Heart right ventricle (tissue), 16 donors: Measurements from ENCODE around the gene SLC25A1. TPM values are rescaled to one million over a fixed set of nuclear protein-coding genes. Genes with fewer than 3 reads are reported as not detected.
"Not testable (repeated sequence)": the region's sequence is repeated elsewhere in the genome, so short reads cannot be mapped to it uniquely, and the experiment has no call there.

Source experiments
- ATAC-seq, 8 donors: fragments of 200-7000 bp; cut with Tn5 transposase; one replicate each; pipeline ENCODE4 v1.9.1; 2020; ENCODE audit warnings: mild to moderate bottlenecking in 8 of 8, moderate library complexity in 8 of 8, moderate number of reproducible peaks in 1 of 8
- DNase-seq, 2 donors: peaks; one replicate each; pipeline ENCODE4 v3.0.0-alpha.2; 2020
- H3K27ac ChIP-seq, 10 donors: fragments of 200-600 bp; sonication (generic) in 2 of 10; one replicate each; pipeline versions ENCODE4 v1.5.0 to v1.8.0; 2020 to 2022; ENCODE audit warnings: mild to moderate bottlenecking in 3 of 10
- H3K27me3 ChIP-seq, 7 donors: fragments of 200-600 bp; one replicate each; pipeline ENCODE4 v1.8.0; 2021 to 2022; ENCODE audit warnings: mild to moderate bottlenecking in 2 of 7
- H3K36me3 ChIP-seq, 9 donors: fragments of 200-600 bp; sonication (generic) in 1 of 9; one replicate each; pipeline versions ENCODE4 v1.5.0 to v1.8.0; 2020 to 2022; ENCODE audit warnings: mild to moderate bottlenecking in 2 of 9
- H3K4me1 ChIP-seq, 9 donors: fragments of 200-600 bp; sonication (generic) in 1 of 9; one replicate each; pipeline versions ENCODE4 v1.5.0 to v1.8.0; 2020 to 2022; ENCODE audit warnings: mild to moderate bottlenecking in 4 of 9
- H3K4me3 ChIP-seq, 10 donors: fragments of 200-600 bp; sonication (generic) in 2 of 10; one replicate each; pipeline versions ENCODE4 v1.5.0 to v1.8.0; 2020 to 2022; ENCODE audit warnings: mild to moderate bottlenecking in 7 of 10, moderate library complexity in 2 of 10
- H3K9me3 ChIP-seq, 11 donors: fragments of 200-600 bp in 10 of 11; sonication (generic) in 2 of 11; one replicate each; pipeline versions ENCODE4 v1.5.0 to v1.8.0; 2013 to 2022; ENCODE audit warnings: mild to moderate bottlenecking in 2 of 11, control low read depth in 1 of 11, moderate library complexity in 1 of 11
- CTCF ChIP-seq, 9 donors: fragments of 200-600 bp; sonication (generic) in 2 of 9; IDR thresholded peaks; one replicate each; pipeline versions ENCODE4 v1.5.0 to v1.8.0; 2021 to 2022; ENCODE audit warnings: antibody characterized with exemption in 9 of 9, mild to moderate bottlenecking in 5 of 9, moderate library complexity in 1 of 9
- WGBS, 2 donors: extraction: QIAGEN DNeasy Blood & Tissue Kit; methylation state at CpG; one replicate each; pipeline ENCODE4 v1.1.7; 2013; ENCODE audit warnings: inconsistent platforms in 1 of 2; 5-methylcytosine and 5-hydroxymethylcytosine counted together
- intact Hi-C, 10 donors: fragments of 100-400 bp; cut with DNase I; formaldehyde crosslinking; loops; one replicate each; pipeline versions ENCODE4 v1.11.1 to v1.14.2; 2022
- polyA plus RNA-seq, 2 donors: library from polyadenylated mRNA; stranded (reverse); fragments of 200-250 nt; gene quantifications; one replicate each; pipeline ENCODE4 v1.2.3, GENCODE V29; 2013
- total RNA-seq, 10 donors: library from RNA; stranded (reverse); fragmentation: NEBNext Ultra II Directional in 3 of 10; extraction: Animal tissue kit (Norgen Biotek cat#: 25700) in 3 of 10; gene quantifications; one replicate each; pipeline versions ENCODE4 v1.2.1 to v1.2.4, GENCODE V29; 2021 to 2023
- donor health status: Arrhythmogenic right ventricular cardiomyopathy.
- donor health status: ischemic (EF 13 %, LVEDD 7.1; RV severe dilation, severe dysfunction).
- donor health status: healthy with polysubstance abuse.
- donor health status: DM: no; HTN: yes; CAD: no.
- donor health status: DM: no; HTN: no; CAD: no.
- donor health status: ischemic (EF 25% LVEDD 6.9; RV normal size, moderate dysfunction).
- donor health status: ischemic (EF 25% LVEDD 5.7; RV mildly dilated, moderate dysfunction).
- donor health status: healthy.
- donor health status: DM: yes; HTN: yes; CAD: no.
- donor health status: Ischemic cardiomyopathy.
- donor health status: ischemic (EF 35%, LVEDD 5.7; RV mildly dilated, moderate dysfunction).
- donor health status: nonischemic (EF 11% LVEDD 7.7; RV severe dilation, severe dysfunction).
- donor health status: DM: yes; HTN: yes; CAD: no.
- donor health status: PGD.
- donor health status: ischemic (EF 29% LVEDD 5.4; RV normal size, mild dysfunction).
- donor health status: nonischemic (EF 23%, LVEDD 6.1; RV moderate dilation, normal function).

Gene SLC25A1
- total and polyA plus RNA-seq, 12 donors = 14.8 to 31.9 (median 20.5) TPM

- DNase-seq (no peak), ATAC-seq (no peak)
- H3K9me3 ChIP-seq = peaks cover 0 to 6% (median 0%) of the 10 kb centered on the region in 11 donors
- H3K27me3 ChIP-seq = peaks cover 29 to 59% (median 50%) of the 10 kb centered on the region in 7 donors
- no peak for TF ChIP-seq CTCF (IDR thresholded peaks at IDR 0.05)
- intact Hi-C loops = no loop called here
- H3K4me1 ChIP-seq = peaks cover 7 to 21% (median 20%) of the 10 kb centered on the region in 9 donors
- no peak overlapping the region for H3K4me3 ChIP-seq
- 79 to 80% methylated on average over 8 of the region's 8 CpGs for WGBS, 2 donors
- no peaks in the 10 kb centered on the region for H3K36me3 ChIP-seq
- H3K27ac ChIP-seq = no peak overlapping the region
Measured at GRCh38 chr22:19166421-19166820, 12.1 kb downstream of the SLC25A1 start.

GRCh38 chr22:19164425-19164824 is 14.1 kb downstream of the SLC25A1 start:
- 93% methylated on average over 6 of the region's 6 CpGs for WGBS, 2 donors

GRCh38 chr22:19158649-19159048 is 19.9 kb downstream of the SLC25A1 start:
- H3K4me3 ChIP-seq, H3K36me3 ChIP-seq, ATAC-seq, H3K4me1 ChIP-seq, H3K9me3 ChIP-seq, intact Hi-C loops, DNase-seq, H3K27ac ChIP-seq: not testable (repeated sequence)
- 84 to 92% methylated on average over 11 of the region's 11 CpGs for WGBS, 2 donors
- peaks cover 0 to 24% (median 9%) of the 10 kb centered on the region in 7 donors for H3K27me3 ChIP-seq

More at GRCh38 chr22:19164425-19164824, 14.1 kb downstream of the SLC25A1 start:
- Histone ChIP-seq H3K4me3 (no peak overlapping the region), H3K4me1 (peaks cover 2 to 5% (median 3%) of the 10 kb centered on the region in 9 donors), H3K27me3 (peaks cover 24 to 57% (median 41%) of the 10 kb centered on the region in 7 donors), H3K36me3 (no peaks in the 10 kb centered on the region), H3K27ac (no peak overlapping the region), H3K9me3 (peaks cover 0 to 6% (median 0%) of the 10 kb centered on the region in 11 donors)
- no peak for TF ChIP-seq CTCF (IDR thresholded peaks at IDR 0.05)
- intact Hi-C loops = loop anchor here in 2 of 10 donors (5.0 kb wide), 2 partner anchors 52 to 323 kb away; no protein-coding TSS in a partner anchor
- DNase-seq (no peak), ATAC-seq (no peak)

- intact Hi-C loops, ATAC-seq, H3K36me3 ChIP-seq: not testable (repeated sequence)
Measured at GRCh38 chr22:19156109-19156508, 22.4 kb downstream of the SLC25A1 start.

GRCh38 chr22:19152942-19153883 is 25.3 kb downstream of the SLC25A1 start:
- no peak overlapping the region for H3K27ac ChIP-seq
- H3K4me1 ChIP-seq = peaks cover 0 to 11% (median 8%) of the 10 kb centered on the region in 9 donors
- intact Hi-C loops = no loop called here
- WGBS, 2 donors = 60 to 62% methylated on average over 11 of the region's 11 CpGs
- H3K9me3 ChIP-seq = no peaks in the 10 kb centered on the region
- no peak for DNase-seq
- H3K27me3 ChIP-seq = peaks cover 34 to 69% (median 55%) of the 10 kb centered on the region in 7 donors
- TF ChIP-seq CTCF (IDR thresholded peaks at IDR 0.05) = no peak
- no peaks in the 10 kb centered on the region for H3K36me3 ChIP-seq
- H3K4me3 ChIP-seq = no peak overlapping the region
- ATAC-seq = no peak

More at GRCh38 chr22:19156109-19156508, 22.4 kb downstream of the SLC25A1 start:
- not testable (repeated sequence) for H3K4me1 ChIP-seq, DNase-seq, H3K4me3 ChIP-seq, H3K27ac ChIP-seq, H3K9me3 ChIP-seq
- peaks cover 10 to 46% (median 34%) of the 10 kb centered on the region in 7 donors for H3K27me3 ChIP-seq
- WGBS, 2 donors = 85 to 90% methylated on average over 9 of the region's 9 CpGs
